GM21825 (cell line): Measurements from ENCODE around the gene HOXA6.

ENCODE experiments used
- ATAC-seq: cut with Tn5 transposase; IDR thresholded peaks from one replicate; pipeline ENCODE4 v1.9.1; 2021; ENCODE audit warnings: mild to moderate bottlenecking, moderate library complexity; ENCODE audit not compliant: unreplicated experiment

The HOXA6 gene

GRCh38 chr7:27163288-27164044, 15.9 kb upstream of the HOXA6 start:
- ATAC-seq, result no peak

DNA sequence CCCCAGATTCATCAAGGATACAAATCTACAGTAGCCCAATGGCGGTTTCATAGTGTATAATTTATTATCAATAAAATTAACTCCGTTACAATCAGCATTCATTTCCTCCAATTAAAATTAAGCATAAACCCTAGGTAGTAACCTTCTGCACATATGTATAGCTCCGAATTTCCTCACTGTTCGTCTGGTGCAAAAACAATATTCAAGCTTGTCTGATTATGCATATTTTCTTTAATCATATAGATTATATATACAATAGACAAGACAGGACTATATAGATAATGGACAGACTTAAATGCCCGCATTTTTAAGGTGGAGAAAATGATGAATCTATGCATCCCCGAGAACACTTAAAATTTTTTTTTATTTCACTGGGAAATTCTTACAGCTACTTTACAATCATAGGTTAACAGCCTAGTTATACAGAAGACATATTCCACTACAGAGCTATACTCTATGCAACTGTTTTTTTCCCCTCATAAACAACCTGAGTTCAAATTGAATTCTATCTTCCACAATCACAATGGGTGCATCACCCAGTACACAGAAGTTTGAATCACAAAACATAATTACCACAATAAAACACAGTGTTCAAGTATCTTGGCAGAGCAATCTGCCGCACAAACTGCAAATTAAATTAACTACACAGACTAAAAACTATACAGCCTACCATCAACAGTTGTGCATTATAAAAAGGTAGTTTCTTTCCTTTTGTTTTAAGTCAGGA, 15.2 kb upstream of the HOXA6 start:
- no peak for ATAC-seq

DNA sequence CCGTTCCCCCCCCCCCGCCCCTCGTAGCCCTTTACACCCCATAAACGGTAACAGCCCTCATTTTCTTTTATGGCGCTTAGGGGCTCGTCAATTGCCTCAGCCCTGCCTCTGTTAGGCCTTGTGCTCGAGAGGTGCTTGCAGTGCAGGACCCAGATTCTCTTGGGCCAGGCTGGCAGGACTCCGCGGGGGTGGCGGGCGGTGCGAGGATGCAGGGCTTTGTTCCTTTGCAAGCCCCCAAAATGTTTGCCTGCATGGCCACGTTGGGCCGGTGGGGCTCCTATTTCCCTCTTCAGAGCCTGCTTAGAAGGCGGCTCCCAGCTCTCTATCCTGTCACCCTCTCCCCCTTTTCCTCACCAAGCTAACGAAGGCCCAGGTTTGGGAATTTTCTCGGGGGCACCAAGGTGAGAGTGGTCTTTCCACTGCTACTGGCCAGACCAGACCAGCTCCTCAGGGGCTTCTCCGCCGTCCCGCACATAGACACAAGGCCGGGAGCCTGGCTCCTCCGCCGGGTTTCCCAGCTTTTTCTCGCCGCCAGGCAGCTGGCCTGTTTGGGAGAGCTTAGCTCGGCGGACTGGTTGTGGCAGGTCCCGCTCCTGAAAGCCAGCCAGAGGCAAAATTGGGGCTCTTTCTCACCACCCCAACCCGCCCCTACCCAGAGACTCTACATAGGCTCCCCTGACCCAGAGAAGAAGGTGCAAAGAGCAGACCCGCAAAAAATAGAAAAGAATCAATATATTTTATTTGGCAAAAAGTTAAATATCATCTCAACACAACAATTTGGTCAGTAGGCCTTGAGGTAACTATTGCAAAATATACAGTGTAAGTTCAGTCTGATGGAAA, 14.4 kb upstream of the HOXA6 start:
- ATAC-seq, result no peak

GRCh38 chr7:27161214-27161720, 13.7 kb upstream of the HOXA6 start:
- ATAC-seq, result no peak

DNA sequence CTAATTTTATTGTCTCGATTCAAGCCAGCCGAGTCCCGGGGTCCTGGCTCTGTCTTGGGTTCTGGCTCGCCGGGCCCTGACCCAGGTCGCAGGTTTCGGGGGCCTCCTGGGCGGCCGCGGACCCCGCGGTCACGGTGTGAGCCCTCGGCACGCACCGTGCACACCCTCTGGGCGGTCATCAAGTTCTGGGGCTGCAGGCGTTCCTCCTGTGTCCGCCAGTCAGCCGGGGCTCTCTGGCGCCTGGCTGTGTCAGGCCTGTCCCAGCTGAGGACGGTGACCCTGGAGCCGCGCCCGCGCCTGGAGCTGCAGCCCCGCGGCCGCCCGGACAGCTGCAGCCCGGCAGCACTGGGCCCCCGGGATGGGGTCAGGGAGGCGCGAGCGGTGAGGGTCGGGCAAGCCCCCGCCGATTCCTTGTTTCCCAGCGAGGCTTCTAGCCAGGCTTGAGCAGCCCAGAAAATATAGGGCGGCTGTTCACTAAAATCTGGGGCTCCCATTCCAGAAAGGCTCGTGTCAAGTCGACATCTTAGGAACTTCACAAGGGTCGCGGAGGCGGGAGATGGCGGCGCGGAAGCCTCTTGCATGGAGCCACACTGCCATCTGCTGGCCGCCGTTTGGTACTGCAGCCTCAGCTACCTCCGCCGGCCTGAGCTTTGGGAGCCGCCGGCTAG, 13.1 kb upstream of the HOXA6 start:
- ATAC-seq, result peak; percentile 63

GRCh38 chr7:27160145-27160545, 12.6 kb upstream of the HOXA6 start:
- no peak for ATAC-seq

GRCh38 chr7:27159266-27160144, 11.9 kb upstream of the HOXA6 start:
- ATAC-seq, result no peak

DNA sequence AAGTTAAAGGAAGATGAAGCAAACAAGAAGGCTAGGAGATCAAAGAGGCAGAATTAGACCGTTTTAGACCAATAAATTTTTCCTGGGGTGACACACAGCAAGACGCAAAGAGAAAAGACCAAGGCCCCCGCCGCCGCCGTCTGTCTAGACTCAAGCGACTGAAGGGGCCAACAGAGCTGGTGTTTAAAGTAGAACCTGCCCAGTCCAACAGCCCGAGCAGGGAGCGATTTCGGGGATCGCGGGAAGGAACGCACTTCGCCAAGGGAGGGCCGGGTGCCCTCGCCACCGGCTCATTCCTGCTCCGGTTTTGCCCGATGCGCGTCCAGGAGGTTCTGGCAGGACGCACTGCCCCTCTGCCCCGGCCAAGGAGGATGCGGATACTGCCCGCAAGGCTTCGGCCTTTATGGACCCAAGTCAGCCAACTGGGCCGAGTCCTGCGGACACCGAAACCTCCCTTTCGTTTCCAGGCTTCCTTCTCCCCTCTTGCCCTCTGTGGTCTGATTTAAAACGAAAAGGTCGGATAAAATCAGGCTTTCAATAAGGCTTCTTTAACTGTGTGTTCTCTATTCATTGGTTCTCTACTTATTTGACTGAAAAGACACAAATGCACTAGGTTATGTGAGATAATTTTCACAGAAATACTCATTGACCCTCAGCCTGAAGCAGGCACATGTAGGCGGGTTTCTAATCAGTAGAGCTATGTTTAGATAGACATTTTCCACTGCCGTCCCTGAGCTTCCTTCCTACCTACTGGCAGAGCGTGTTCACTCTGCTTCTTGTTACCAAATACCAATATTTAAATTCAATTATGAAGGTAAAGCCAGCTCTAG, 11.1 kb upstream of the HOXA6 start:
- no peak for ATAC-seq

DNA sequence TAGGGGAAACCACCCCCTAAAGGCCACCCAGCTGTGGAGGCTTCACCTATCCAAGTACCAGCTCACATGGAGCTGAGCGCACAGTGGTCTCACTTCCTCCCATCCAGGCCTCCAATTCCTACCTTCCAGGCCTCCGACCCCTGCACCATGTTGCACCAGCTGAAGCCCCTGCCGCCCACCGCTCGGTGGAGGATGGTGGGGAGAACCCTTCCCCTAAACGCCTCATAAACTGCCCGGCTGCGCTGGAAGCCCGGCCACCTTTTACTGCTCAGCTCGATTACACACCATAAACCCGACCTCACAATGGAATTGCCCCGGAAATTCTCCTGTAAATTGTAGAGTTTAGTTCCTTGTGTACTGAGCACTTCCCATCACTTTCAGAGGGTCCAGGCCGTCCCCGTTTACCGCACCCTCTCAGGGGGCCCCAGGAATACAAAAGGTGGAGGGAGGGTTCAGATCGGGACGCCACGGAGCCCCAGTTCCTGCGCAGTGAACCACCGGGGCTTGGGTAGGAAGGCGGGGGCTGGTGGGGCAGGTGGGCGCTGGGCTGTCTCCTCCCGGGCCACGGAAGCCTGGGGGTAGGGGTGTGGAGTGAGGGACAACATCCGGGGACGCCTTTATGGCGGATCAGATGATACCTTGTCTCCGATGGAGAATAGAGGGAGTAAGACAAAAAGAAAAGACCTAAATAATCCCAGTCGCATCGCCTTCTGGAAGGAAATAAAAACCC, 10.3 kb upstream of the HOXA6 start:
- ATAC-seq, result no peak

- no peak for ATAC-seq
Measured at GRCh38 chr7:27156916-27157701, 9.5 kb upstream of the HOXA6 start.

GRCh38 chr7:27156508-27156898, 8.9 kb upstream of the HOXA6 start, which contains the start of gene HOXA7:
HOXA7 (minus strand) TSS chr7:27156675; CDS start chr7:27156545, 130 bp downstream.
- no peak for ATAC-seq

DNA sequence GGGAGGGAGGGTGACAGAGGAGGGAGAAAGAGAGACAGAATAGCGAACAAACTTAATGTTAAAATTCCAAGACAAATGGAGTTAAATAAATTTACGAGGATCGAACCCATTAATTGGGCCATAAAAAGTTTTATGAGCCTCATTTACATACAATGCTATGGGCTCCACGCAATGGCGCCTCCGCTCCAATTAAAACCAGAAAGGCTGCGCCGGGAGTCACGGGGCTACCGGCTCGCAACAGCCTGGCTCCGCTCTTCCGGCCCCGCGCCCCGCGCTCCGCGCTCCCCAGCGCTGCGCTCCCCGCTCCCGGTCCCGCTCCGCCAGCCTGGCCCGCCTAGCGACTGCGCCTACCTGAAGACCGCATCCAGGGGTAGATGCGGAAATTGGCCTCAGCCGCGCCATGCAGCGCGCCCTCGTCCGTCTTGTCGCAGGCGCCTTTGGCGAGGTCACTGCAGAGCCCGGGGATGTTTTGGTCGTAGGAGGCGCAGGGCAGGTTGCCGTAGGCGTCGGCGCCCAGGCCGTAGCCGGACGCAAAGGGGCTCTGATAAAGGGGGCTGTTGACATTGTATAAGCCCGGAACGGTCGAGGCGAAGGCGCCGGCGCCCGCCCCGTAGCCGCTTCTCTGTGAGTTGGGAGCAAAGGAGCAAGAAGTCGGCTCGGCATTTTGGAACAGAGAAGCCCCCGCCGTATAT, 8.4 kb upstream of the HOXA6 start:
- no peak for ATAC-seq

DNA sequence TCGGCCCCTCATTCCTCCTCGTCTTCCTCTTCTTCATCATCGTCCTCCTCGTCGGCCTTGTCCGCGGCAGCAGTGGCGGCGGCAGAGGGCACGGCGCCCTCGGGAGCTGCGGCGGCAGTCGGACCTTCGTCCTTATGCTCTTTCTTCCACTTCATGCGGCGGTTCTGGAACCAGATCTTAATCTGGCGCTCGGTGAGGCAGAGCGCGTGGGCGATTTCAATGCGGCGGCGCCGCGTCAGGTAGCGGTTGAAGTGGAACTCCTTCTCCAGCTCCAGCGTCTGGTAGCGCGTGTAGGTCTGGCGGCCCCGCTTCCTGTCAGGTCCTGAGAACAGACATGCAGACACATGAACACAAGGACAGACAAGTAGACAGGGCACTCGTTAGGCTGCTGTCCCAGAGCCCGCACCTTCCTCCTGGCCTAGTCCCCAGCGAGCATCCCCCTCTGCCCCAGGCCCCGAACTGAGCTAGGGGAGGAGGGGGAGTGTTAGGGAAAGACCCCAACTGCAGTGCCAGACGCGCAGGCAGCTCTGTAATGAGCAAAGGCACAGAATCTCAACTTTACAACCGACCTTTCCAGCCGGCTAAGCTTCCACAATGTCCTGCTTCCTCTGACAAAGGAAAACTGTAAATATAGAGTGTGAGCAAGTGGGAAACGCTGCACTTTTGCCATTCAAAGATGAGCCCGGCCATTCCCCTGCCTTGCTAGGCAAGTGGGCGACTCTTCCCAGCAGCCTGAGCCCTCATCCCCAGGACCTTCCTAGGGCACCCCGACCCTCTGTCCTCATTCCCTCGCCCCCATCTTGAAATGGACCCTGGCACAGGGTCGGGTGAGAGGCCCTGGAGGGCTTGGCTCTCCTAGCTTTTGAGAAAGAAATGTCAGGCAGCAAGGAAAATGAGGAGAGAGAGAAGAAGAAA, 7.6 kb upstream of the HOXA6 start:
- ATAC-seq, result no peak

GRCh38 chr7:27154369-27154768, 6.8 kb upstream of the HOXA6 start:
- no peak for ATAC-seq

DNA sequence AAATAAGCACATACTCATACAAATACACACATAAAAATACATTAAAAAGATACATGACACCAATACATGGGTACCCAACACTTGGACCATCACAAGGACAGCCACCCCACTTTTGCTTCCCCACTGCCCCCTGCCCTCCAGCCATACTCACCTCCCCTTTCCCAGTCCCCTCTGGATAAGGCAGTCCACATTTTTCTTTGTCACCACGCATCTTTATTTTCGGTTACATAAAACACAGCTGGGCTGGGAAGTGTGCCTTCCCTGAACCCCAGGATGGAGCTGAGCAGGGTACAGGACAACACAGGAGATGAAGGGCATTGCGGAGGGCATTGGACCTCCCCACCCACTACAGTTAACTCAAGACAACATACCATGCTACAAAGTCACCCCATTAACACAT, 6.0 kb upstream of the HOXA6 start:
- no peak for ATAC-seq
